ENCODE results near the gene PPP2R3A. TPM values are rescaled to one million over a fixed set of nuclear protein-coding genes. Genes with fewer than 3 reads are reported as not detected.

PPP2R3A gene
- total and polyA plus RNA-seq, 2 of the 4 experiments (the other 2 are of a cell fraction): 11.3 to 37.3 TPM

DNA sequence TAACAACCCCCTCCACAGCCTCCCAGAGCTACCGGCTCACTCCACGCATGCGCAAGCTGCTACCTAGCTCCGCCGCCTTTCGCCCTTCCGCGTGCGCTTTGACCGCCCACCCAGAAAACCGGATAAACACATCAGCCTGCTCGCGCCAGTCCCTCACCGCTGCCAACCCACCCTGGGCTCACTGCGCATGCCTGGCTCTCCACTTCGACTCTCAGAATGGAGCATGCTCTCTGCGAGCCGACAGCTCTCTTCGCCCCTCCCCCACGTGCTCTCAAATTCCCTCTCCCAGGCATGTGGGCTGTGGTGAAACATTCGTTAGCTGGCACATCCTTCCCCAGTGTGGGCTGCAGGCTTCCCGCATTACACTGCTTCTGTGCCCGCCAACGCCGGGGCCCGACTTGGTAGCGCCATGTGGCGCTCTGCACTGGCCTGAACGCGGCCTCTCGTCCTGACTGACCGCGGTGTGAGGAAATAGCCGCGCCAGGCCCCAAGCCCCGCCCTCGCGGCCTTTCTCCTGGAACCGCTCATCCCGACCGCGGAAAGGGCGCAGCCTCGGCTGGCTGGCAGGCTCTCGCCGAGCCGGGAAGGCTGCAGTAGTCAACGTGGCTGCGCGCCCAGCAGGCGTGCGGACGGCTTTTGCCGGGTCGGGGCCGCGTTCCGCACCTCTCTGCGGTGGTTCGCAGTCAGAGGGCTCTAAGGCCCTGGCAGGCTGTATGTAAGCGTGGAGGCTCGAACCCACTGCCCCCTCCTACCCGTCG is 231.1 kb downstream of the PPP2R3A start (continued):
- no peak for TF ChIP-seq ELK1 (IDR thresholded peaks at IDR 0.05; ENCODE audit: borderline replicate concordance, low read depth, low read length)

DNA sequence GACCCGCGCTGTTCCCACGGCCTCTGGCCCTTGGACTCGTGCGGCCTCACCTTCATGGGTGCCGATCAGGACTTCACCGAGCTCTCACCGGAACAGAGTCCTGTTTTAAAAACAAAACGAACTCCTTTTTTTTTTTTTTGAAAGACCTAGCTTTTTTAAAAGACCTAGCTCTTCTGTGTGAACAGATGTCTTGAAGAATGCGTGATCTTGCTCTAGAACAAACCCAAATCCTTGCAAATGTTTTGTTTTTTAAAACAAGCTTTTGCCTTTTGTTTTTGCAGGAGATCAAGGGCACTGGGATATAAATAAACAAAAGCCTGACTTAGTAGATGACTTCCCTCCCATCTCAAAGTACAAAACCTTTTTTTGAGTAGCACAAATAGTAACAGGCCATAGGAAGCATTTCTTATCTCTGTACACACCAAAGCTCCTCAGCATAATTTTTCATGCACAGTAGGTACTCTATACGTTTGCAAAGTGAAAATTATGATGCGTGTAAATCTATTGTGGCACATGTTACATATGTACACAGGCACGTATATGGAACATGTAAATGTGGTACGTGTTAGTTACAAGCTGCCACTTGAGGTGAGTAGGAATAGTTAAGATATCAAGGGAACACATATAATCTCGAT is 231.7 kb downstream of the PPP2R3A start:
- Histone ChIP-seq H2BK15ac (ENCODE audit: low read depth, low read length) (peak overlapping the region; percentile 52; the same call in 1 of the 3 replicates), H2BK120ac (ENCODE audit: low read depth, low read length) (peak overlapping the region; percentile 85), H3K4ac (ENCODE audit: low read depth, low read length) (peak overlapping the region; percentile 92), H2AFZ (replicated peaks; ENCODE audit: low read length, poor library complexity) (peak overlapping the region; percentile 99), H3K18ac (ENCODE audit: low read depth, low read length) (peak overlapping the region; percentile 83), H2AK5ac (ENCODE audit: low read depth, low read length) (peak overlapping the region; percentile 87), H3K23ac (ENCODE audit: low read depth, low read length) (peak overlapping the region; percentile 83), H3K27ac (ENCODE audit: insufficient read depth, low read length) (peak overlapping the region; percentile 81), H2BK20ac (ENCODE audit: low read depth, low read length) (peak overlapping the region; percentile 12; the same call in 1 of the 2 replicates), H3K56ac (ENCODE audit: extremely low read depth, insufficient read depth, low read length) (peak overlapping the region; percentile 68), H3K79me1 (ENCODE audit: low read depth in 1 of 2, low read length in 2 of 2) (peaks cover 0 to 12% of the 10 kb centered on the region in 2 experiments; a peak in 2 of 4 replicates), H3K4me3 (ENCODE audit: insufficient read depth, low read depth, low read length) (peak overlapping the region; percentile 97), H3K36me3 (ENCODE audit: control insufficient read depth, insufficient read depth, low read length) (no peaks in the 10 kb centered on the region), H3K9me1 (ENCODE audit: insufficient read depth, low read length) (no peaks in the 10 kb centered on the region), H3K14ac (replicated peaks; ENCODE audit: low read depth, low read length) (peak overlapping the region; percentile 82), H4K8ac (ENCODE audit: low read depth in 2 of 2, low read length in 2 of 2) (peak overlapping the region; percentile 20 to 94), H3K27me3 (ENCODE audit: control insufficient read depth, insufficient read depth, low read length) (no peaks in the 10 kb centered on the region), H2AK9ac (replicated peaks; ENCODE audit: low read depth, low read length, poor library complexity) (peak overlapping the region; percentile 94), H4K91ac (ENCODE audit: insufficient read depth, low read depth, low read length) (peak overlapping the region; percentile 98), H4K20me1 (ENCODE audit: insufficient read depth, low read length) (peaks cover 35% of the 10 kb centered on the region), H2BK5ac (ENCODE audit: low read depth, low read length, poor library complexity, severe bottlenecking) (peak overlapping the region; percentile 98), H3K4me1 (ENCODE audit: control insufficient read depth, insufficient read depth, low read length) (0 out of 2 replicates have a peak, but pooled peaks cover 2% of the 10 kb centered on the region), H4K5ac (ENCODE audit: low read depth, low read length) (peak overlapping the region; percentile 83), H3K9ac (ENCODE audit: low read depth, low read length) (peak overlapping the region; percentile 63), H3K9me3 (ENCODE audit: control insufficient read depth, insufficient read depth, low read length) (no peaks in the 10 kb centered on the region), H3K4me2 (ENCODE audit: low read depth, low read length) (peak overlapping the region; percentile 83)
- DNase-seq: no peak
- intact Hi-C loops (cut with micrococcal nuclease): loop anchor here (5.0 kb wide), 2 partner anchors 665 to 815 kb away; partner anchors contain the start of gene NCK1
- WGBS, 2 experiments (ENCODE audit: extremely low coverage in 2 of 2, insufficient read length in 1 of 2): no CpG with 5 or more reads among the region's 15 CpGs
- no TSS peak for BruUV-seq (replicated peaks)
- dilution Hi-C loops (cut with HindIII; ENCODE audit: low sequenced_read_pairs, unreplicated experiment): no loop called here
- in situ Hi-C loops (cut with MboI; ENCODE audit: low sequenced_read_pairs): no loop called here
- ATAC-seq (ENCODE audit: low read depth): no peak
- CTCF ChIA-PET: interaction anchor here (0.6 to 1.1 kb wide), 4 partner anchors 12 to 33 kb away, joined by 3 to 5 read pairs (median 4); no protein-coding TSS in a partner anchor
- POLR2A ChIA-PET (ENCODE audit: unreplicated experiment): interaction anchor here (0.6 kb wide), 1 partner anchor 68 kb away, joined by 4 read pairs; no protein-coding TSS in a partner anchor
- TF ChIP-seq USF2 (IDR thresholded peaks at IDR 0.05; ENCODE audit: low read depth, low read length) (no peak), BHLHE40 (IDR thresholded peaks at IDR 0.05; ENCODE audit: low read depth, low read length) (no peak), MAFK (IDR thresholded peaks at IDR 0.05; ENCODE audit: low read depth, low read length) (no peak), RCOR1 (IDR thresholded peaks at IDR 0.05; ENCODE audit: insufficient replicate concordance, low read length) (no peak), MAZ (IDR thresholded peaks at IDR 0.05; ENCODE audit: borderline replicate concordance, low read depth, low read length) (no peak), RFX5 (IDR thresholded peaks at IDR 0.05; ENCODE audit: low read depth, low read length) (no peak), RAD21 (IDR thresholded peaks at IDR 0.05; ENCODE audit: low read length) (no peak), CHD1 (IDR thresholded peaks at IDR 0.05; ENCODE audit: low read depth, low read length) (no peak)
- TF ChIP-seq, protein P1, sequence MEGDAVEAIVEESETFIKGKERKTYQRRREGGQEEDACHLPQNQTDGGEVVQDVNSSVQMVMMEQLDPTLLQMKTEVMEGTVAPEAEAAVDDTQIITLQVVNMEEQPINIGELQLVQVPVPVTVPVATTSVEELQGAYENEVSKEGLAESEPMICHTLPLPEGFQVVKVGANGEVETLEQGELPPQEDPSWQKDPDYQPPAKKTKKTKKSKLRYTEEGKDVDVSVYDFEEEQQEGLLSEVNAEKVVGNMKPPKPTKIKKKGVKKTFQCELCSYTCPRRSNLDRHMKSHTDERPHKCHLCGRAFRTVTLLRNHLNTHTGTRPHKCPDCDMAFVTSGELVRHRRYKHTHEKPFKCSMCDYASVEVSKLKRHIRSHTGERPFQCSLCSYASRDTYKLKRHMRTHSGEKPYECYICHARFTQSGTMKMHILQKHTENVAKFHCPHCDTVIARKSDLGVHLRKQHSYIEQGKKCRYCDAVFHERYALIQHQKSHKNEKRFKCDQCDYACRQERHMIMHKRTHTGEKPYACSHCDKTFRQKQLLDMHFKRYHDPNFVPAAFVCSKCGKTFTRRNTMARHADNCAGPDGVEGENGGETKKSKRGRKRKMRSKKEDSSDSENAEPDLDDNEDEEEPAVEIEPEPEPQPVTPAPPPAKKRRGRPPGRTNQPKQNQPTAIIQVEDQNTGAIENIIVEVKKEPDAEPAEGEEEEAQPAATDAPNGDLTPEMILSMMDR (conservative IDR thresholded peaks at IDR 0.05; ENCODE audit: low read depth, low read length): no peak
